NCI-H748 (cell line): ENCODE measurements around the gene HUNK.

ENCODE experiments used
- DNase-seq: peaks from one replicate; lab custom pipeline; 2025; ENCODE audit not compliant: unreplicated experiment; lab: John Stamatoyannopoulos, UW

HUNK gene

GRCh38 chr21:31948676-31949075, 75.9 kb downstream of the HUNK start:
- no peak for DNase-seq

GRCh38 chr21:31952828-31953227, 80.0 kb downstream of the HUNK start:
- no peak for DNase-seq

GRCh38 chr21:31957631-31958030, 84.8 kb downstream of the HUNK start:
- no peak for DNase-seq

GRCh38 chr21:31959881-31960280, 87.1 kb downstream of the HUNK start:
- no peak for DNase-seq

- DNase-seq = no peak
These were observed 88.2 kb downstream of the HUNK start for GRCh38 chr21:31961027-31961426.

GRCh38 chr21:31961704-31962103, 88.9 kb downstream of the HUNK start:
- no peak for DNase-seq

GRCh38 chr21:31964692-31965091, 91.9 kb downstream of the HUNK start:
- no peak for DNase-seq

- peak; percentile 8 for DNase-seq
These were observed 94.5 kb downstream of the HUNK start for GRCh38 chr21:31967334-31967733.

GRCh38 chr21:31972622-31973021, 99.8 kb downstream of the HUNK start:
- DNase-seq = no peak

- no peak for DNase-seq
These were observed 100.7 kb downstream of the HUNK start for GRCh38 chr21:31973402-31973944.

- DNase-seq = no peak
These were observed 101.7 kb downstream of the HUNK start for GRCh38 chr21:31974454-31974985.

GRCh38 chr21:31975491-31975890, 102.7 kb downstream of the HUNK start:
- DNase-seq = no peak

GRCh38 chr21:31977816-31978215, 105.0 kb downstream of the HUNK start:
- DNase-seq = no peak

GRCh38 chr21:31983120-31983519, 110.3 kb downstream of the HUNK start:
- no peak for DNase-seq

GRCh38 chr21:31983554-31983953, 110.7 kb downstream of the HUNK start:
- no peak for DNase-seq

GRCh38 chr21:31985398-31985797, 112.6 kb downstream of the HUNK start:
- no peak for DNase-seq

GRCh38 chr21:31986035-31986856, 113.4 kb downstream of the HUNK start:
- no peak for DNase-seq

- no peak for DNase-seq
These were observed 114.9 kb downstream of the HUNK start for GRCh38 chr21:31987696-31988095.

GRCh38 chr21:31988492-31989290, 115.9 kb downstream of the HUNK start:
- DNase-seq = no peak

- DNase-seq = no peak
These were observed 118.8 kb downstream of the HUNK start for GRCh38 chr21:31991356-31992331.

GRCh38 chr21:31992391-31992790, 119.6 kb downstream of the HUNK start:
- no peak for DNase-seq
